SK-N-SH treated with all-trans-retinoic acid at 6 μM for 48 hours (cell line): ENCODE data around the gene ALG8.
A peak's percentile ranks its signal among the peaks of the same experiment; 100 is the strongest.

Experiments used
- ATAC-seq: fragments of 200-7000 bp; cut with Tn5 transposase; 3 replicates; pipeline ENCODE4 v1.9.1; 2020; ENCODE audit warnings: mild to moderate bottlenecking, moderate library complexity
- ARNTL ChIP-seq: fragments of 450-650 bp; formaldehyde crosslinking; IDR thresholded peaks from 2 replicates; pipeline ENCODE4 v1.5.0; 2020; ENCODE audit warnings: low read depth, mild to moderate bottlenecking, moderate library complexity, borderline replicate concordance
- BACH2 ChIP-seq: fragments of 250-450 bp; sonication (Bioruptor Pico); IDR thresholded peaks from 2 replicates; pipeline ENCODE4 v1.9.0; 2021; ENCODE audit warnings: mild to moderate bottlenecking, borderline replicate concordance
- CREB5 ChIP-seq: fragments of 250-450 bp; sonication (Bioruptor Pico); IDR thresholded peaks from 2 replicates; pipeline ENCODE4 v1.5.1; 2020; ENCODE audit warnings: low read depth, mild to moderate bottlenecking, moderate library complexity
- CSDC2 ChIP-seq: fragments of 250-450 bp; sonication (Bioruptor Pico); IDR thresholded peaks from 2 replicates; pipeline ENCODE4 v1.5.0; 2020; ENCODE audit warnings: mild to moderate bottlenecking, moderate library complexity
- CSRNP3 ChIP-seq: fragments of 250-450 bp; sonication (Bioruptor Pico); IDR thresholded peaks from 2 replicates; pipeline ENCODE4 v1.5.1; 2021; ENCODE audit warnings: mild to moderate bottlenecking, moderate library complexity
- ESRRG ChIP-seq: fragments of 250-450 bp; sonication (Bioruptor Pico); IDR thresholded peaks from 2 replicates; pipeline ENCODE4 v1.6.1; 2021; ENCODE audit warnings: mild to moderate bottlenecking
- GLIS3 ChIP-seq: fragments of 250-450 bp; sonication (Bioruptor Pico); IDR thresholded peaks from 2 replicates; pipeline ENCODE4 v1.5.0; 2020; ENCODE audit warnings: mild to moderate bottlenecking, moderate library complexity
- ISL1 ChIP-seq: fragments of 250-450 bp; sonication (Bioruptor Pico); IDR thresholded peaks from 2 replicates; pipeline ENCODE4 v2.1.2; 2022; ENCODE audit warnings: mild to moderate bottlenecking, moderate library complexity
- OSR1 ChIP-seq: fragments of 250-450 bp; sonication (Bioruptor Pico); IDR thresholded peaks from 2 replicates; pipeline ENCODE4 v1.8.0; 2022; ENCODE audit warnings: moderate library complexity, mild to moderate bottlenecking, inconsistent platforms
- PATZ1 ChIP-seq: fragments of 250-450 bp; sonication (Bioruptor Pico); IDR thresholded peaks from 2 replicates; pipeline ENCODE4 v1.8.0; 2020; ENCODE audit warnings: mild to moderate bottlenecking, moderate library complexity, borderline replicate concordance
- PPARA ChIP-seq: fragments of 250-450 bp; sonication (Bioruptor Pico); IDR thresholded peaks from 2 replicates; pipeline ENCODE4 v1.5.0; 2020; ENCODE audit warnings: mild to moderate bottlenecking, borderline replicate concordance
- RARB ChIP-seq: fragments of 250-450 bp; sonication (Bioruptor Pico); IDR thresholded peaks from 2 replicates; pipeline ENCODE4 v1.8.0; 2021; ENCODE audit warnings: mild to moderate bottlenecking, moderate library complexity
- SNAI2 ChIP-seq: fragments of 250-450 bp; sonication (Bioruptor Pico); IDR thresholded peaks from 2 replicates; pipeline ENCODE4 v1.5.0; 2020; ENCODE audit warnings: mild to moderate bottlenecking, moderate library complexity
- TCF4 ChIP-seq: fragments of 250-450 bp; sonication (Bioruptor Pico); IDR thresholded peaks from 2 replicates; pipeline ENCODE4 v1.8.0; 2021; ENCODE audit warnings: mild to moderate bottlenecking, moderate library complexity, borderline replicate concordance
- TSHZ2 ChIP-seq: fragments of 250-450 bp; sonication (Bioruptor Pico); IDR thresholded peaks from 2 replicates; pipeline ENCODE4 v1.5.0; 2020; ENCODE audit warnings: mild to moderate bottlenecking, moderate library complexity
- ZFP3 ChIP-seq: fragments of 250-450 bp; sonication (Bioruptor Pico); IDR thresholded peaks from 2 replicates; pipeline ENCODE4 v1.5.0; 2020; ENCODE audit warnings: mild to moderate bottlenecking, moderate library complexity
- ZFP30 ChIP-seq: fragments of 450-650 bp; formaldehyde crosslinking; IDR thresholded peaks from 2 replicates; pipeline ENCODE4 v1.5.0; 2022; ENCODE audit warnings: mild to moderate bottlenecking, moderate library complexity
- ZNF565 ChIP-seq: fragments of 450-650 bp; formaldehyde crosslinking; conservative IDR thresholded peaks from 2 replicates; pipeline ENCODE4 v1.5.0; 2020; ENCODE audit warnings: low read depth, mild to moderate bottlenecking, moderate library complexity
- ZNF70 ChIP-seq: fragments of 450-650 bp; formaldehyde crosslinking; IDR thresholded peaks from 2 replicates; pipeline ENCODE4 v1.5.0; 2020; ENCODE audit warnings: mild to moderate bottlenecking, moderate library complexity
- ZNF8 ChIP-seq: fragments of 450-650 bp; formaldehyde crosslinking; IDR thresholded peaks from 2 replicates; pipeline ENCODE4 v1.5.0; 2020; ENCODE audit warnings: mild to moderate bottlenecking, moderate library complexity

ALG8 gene

GRCh38 chr11:78054971-78055370 lies 84.5 kb downstream of the ALG8 start:
- ATAC-seq, result no peak
- TF ChIP-seq SNAI2, result no peak
- TF ChIP-seq ZFP30 (CRISPR knock-in tag), result no peak
- TF ChIP-seq TSHZ2 (CRISPR knock-in tag), result no peak
- TF ChIP-seq ZNF8 (CRISPR knock-in tag), result no peak
- no peak for TF ChIP-seq CSRNP3 (CRISPR knock-in tag)
- TF ChIP-seq TCF4 (CRISPR knock-in tag), result no peak
- no peak for TF ChIP-seq CREB5 (CRISPR knock-in tag)
- no peak for TF ChIP-seq ZNF565 (CRISPR knock-in tag)
- no peak for TF ChIP-seq ESRRG (CRISPR knock-in tag)
- TF ChIP-seq GLIS3 (CRISPR knock-in tag), result no peak
- TF ChIP-seq BACH2 (CRISPR knock-in tag), result no peak
- TF ChIP-seq ARNTL (CRISPR knock-in tag), result no peak
- TF ChIP-seq CSDC2 (CRISPR knock-in tag), result no peak
- no peak for TF ChIP-seq RARB (CRISPR knock-in tag)
- no peak for TF ChIP-seq ZNF70 (CRISPR knock-in tag)
- no peak for TF ChIP-seq ZFP3 (CRISPR knock-in tag)
- TF ChIP-seq ISL1 (CRISPR knock-in tag), result no peak
- TF ChIP-seq PPARA (CRISPR knock-in tag), result no peak
- TF ChIP-seq PATZ1 (CRISPR knock-in tag), result no peak

- ATAC-seq, result peak; percentile 65
- TF ChIP-seq ZNF8 (CRISPR knock-in tag) (no peak), PPARA (CRISPR knock-in tag) (no peak), ZFP30 (CRISPR knock-in tag) (no peak), ZFP3 (CRISPR knock-in tag) (peak; percentile 27; the same call in 1 of the 2 replicates), OSR1 (CRISPR knock-in tag) (no peak), CREB5 (CRISPR knock-in tag) (no peak), BACH2 (CRISPR knock-in tag) (no peak)
Measured at GRCh38 chr11:78050964-78051831, 88.2 kb downstream of the ALG8 start.
